K562 (cell line): Measurements from ENCODE around the gene MAP4K1. TPM values are rescaled to one million over a fixed set of nuclear protein-coding genes. Genes with fewer than 3 reads are reported as not detected.

Experiments used
- CBX2 ChIP-seq: fragments of 200-600 bp; sonication (generic); IDR thresholded peaks from one replicate; pipeline ENCODE4 v1.6.1; 2012; ENCODE audit warnings: mild to moderate bottlenecking, low read length, inconsistent platforms; ENCODE audit not compliant: insufficient read depth, poor library complexity, severe bottlenecking
- FUS ChIP-seq: fragments of 200-400 bp; formaldehyde crosslinking; optimal IDR thresholded peaks from 2 replicates; pipeline ENCODE3; 2017; ENCODE audit warnings: low read depth, low read length
- GTF2B ChIP-seq: IDR thresholded peaks from 2 replicates; pipeline ENCODE4 v1.6.1; 2011; ENCODE audit not compliant: insufficient read length; ENCODE audit errors: extremely low read depth
- TOE1 ChIP-seq, 2 experiments: fragments of 450-650 bp in 1 of 2; sonication (generic) in 1 of 2; formaldehyde crosslinking in 1 of 2; IDR thresholded peaks; 2 replicates each; pipeline versions ENCODE4 v1.7.1 to v1.8.0; 2016 to 2022; ENCODE audit warnings: borderline replicate concordance in 2 of 2, mild to moderate bottlenecking in 2 of 2, antibody characterized with exemption in 1 of 2, inconsistent platforms in 1 of 2, low read depth in 1 of 2, missing genetic modification reagents in 1 of 2, moderate library complexity in 1 of 2
- ZKSCAN1 ChIP-seq: fragments of 150-350 bp; IDR thresholded peaks from 2 replicates; pipeline ENCODE4 v1.6.1; 2016; ENCODE audit warnings: low read depth, low read length
- ZNF282 ChIP-seq: sonication (generic); formaldehyde crosslinking; IDR thresholded peaks from 2 replicates; pipeline ENCODE4 v1.8.1; 2023; ENCODE audit warnings: missing genetic modification reagents
- polyA plus RNA-seq, 8 experiments: library from polyadenylated mRNA; depleted of rRNA in 4 of 8; stranded (reverse) in 5 of 8; unstranded in 3 of 8; fragments of >200 nt; fragmentation: Nextera tagmentation in 2 of 8; fragmentation: Illumina TruSeq in 1 of 8; extraction: Ambion mirVana in 2 of 8; extraction: Trizol in 1 of 8; gene quantifications; 2 replicates each; pipeline versions ENCODE4 v1.2.1 to v1.2.3, GENCODE V29; 2011 to 2014; ENCODE audit warnings: inconsistent platforms in 1 of 8, missing spikeins in 1 of 8
- total RNA-seq, 7 experiments: library from RNA; depleted of rRNA in 6 of 7; stranded (reverse); fragments of >200 nt in 6 of 7; fragmentation: Illumina TruSeq in 2 of 7; extraction: Trizol in 2 of 7; gene quantifications; 2 replicates each; pipeline versions ENCODE4 v1.2.1 to v1.2.3, GENCODE V29; 2011 to 2021; ENCODE audit warnings: low replicate concordance in 1 of 7
- TF ChIP-seq, protein P1 (sequence below): fragments of 450-650 bp; IDR thresholded peaks from 2 replicates; pipeline ENCODE4 v1.6.1; 2016; ENCODE audit warnings: low read depth
- TF ChIP-seq, protein P2 (sequence below): fragments of 150-350 bp; conservative IDR thresholded peaks from 2 replicates; pipeline ENCODE4 v1.6.1; 2014; ENCODE audit warnings: low read length
- TF ChIP-seq, protein P3 (sequence below): sonication (generic); formaldehyde crosslinking; IDR thresholded peaks from 2 replicates; pipeline ENCODE4 v1.8.1; 2022; ENCODE audit warnings: missing genetic modification reagents

The MAP4K1 gene
- total and polyA plus RNA-seq, 9 of the 15 experiments (the other 6 are each of a cell fraction or from before 2014, with no cell fraction given), result 0.14 to 3.2 (median 0.73) TPM; not detected in 1

GRCh38 chr19:38544569-38545315 is 73.0 kb downstream of the MAP4K1 start (continued):
- TF ChIP-seq, protein P1, sequence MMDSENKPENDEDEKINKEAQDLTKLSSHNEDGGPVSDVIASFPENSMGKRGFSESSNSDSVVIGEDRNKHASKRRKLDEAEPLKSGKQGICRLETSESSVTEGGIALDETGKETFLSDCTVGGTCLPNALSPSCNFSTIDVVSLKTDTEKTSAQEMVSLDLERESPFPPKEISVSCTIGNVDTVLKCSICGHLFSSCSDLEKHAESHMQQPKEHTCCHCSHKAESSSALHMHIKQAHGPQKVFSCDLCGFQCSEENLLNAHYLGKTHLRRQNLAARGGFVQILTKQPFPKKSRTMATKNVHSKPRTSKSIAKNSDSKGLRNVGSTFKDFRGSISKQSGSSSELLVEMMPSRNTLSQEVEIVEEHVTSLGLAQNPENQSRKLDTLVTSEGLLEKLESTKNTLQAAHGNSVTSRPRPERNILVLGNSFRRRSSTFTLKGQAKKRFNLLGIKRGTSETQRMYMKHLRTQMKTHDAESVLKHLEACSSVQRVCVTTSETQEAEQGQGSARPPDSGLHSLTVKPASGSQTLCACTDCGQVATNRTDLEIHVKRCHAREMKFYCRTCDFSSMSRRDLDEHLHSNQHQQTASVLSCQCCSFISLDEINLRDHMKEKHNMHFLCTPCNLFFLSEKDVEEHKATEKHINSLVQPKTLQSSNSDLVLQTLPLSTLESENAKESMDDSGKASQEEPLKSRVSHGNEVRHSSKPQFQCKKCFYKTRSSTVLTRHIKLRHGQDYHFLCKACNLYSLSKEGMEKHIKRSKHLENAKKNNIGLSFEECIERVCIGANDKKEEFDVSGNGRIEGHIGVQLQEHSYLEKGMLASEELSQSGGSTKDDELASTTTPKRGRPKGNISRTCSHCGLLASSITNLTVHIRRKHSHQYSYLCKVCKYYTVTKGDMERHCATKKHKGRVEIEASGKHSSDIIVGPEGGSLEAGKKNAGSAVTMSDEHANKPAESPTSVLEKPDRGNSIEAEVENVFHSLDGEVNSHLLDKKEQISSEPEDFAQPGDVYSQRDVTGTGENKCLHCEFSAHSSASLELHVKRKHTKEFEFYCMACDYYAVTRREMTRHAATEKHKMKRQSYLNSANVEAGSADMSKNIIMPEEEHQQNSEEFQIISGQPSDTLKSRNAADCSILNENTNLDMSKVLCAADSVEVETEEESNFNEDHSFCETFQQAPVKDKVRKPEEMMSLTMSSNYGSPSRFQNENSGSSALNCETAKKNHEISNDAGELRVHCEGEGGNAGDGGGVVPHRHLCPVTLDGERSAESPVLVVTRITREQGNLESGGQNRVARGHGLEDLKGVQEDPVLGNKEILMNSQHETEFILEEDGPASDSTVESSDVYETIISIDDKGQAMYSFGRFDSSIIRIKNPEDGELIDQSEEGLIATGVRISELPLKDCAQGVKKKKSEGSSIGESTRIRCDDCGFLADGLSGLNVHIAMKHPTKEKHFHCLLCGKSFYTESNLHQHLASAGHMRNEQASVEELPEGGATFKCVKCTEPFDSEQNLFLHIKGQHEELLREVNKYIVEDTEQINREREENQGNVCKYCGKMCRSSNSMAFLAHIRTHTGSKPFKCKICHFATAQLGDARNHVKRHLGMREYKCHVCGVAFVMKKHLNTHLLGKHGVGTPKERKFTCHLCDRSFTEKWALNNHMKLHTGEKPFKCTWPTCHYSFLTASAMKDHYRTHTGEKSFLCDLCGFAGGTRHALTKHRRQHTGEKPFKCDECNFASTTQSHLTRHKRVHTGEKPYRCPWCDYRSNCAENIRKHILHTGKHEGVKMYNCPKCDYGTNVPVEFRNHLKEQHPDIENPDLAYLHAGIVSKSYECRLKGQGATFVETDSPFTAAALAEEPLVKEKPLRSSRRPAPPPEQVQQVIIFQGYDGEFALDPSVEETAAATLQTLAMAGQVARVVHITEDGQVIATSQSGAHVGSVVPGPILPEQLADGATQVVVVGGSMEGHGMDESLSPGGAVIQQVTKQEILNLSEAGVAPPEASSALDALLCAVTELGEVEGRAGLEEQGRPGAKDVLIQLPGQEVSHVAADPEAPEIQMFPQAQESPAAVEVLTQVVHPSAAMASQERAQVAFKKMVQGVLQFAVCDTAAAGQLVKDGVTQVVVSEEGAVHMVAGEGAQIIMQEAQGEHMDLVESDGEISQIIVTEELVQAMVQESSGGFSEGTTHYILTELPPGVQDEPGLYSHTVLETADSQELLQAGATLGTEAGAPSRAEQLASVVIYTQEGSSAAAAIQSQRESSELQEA, result no peak
- TF ChIP-seq ZKSCAN1, result 0 out of 2 replicates have a peak, but pooled peaks have one; percentile 39
- no peak for TF ChIP-seq ZNF282 (CRISPR knock-in tag)
- TF ChIP-seq TOE1 (IDR thresholded peaks at IDR 0.05; ENCODE audit: borderline replicate concordance), result 0 out of 2 replicates have a peak, but pooled peaks have one; percentile 13
- no peak for TF ChIP-seq TOE1 (CRISPR knock-in tag; IDR thresholded peaks at IDR 0.05; ENCODE audit: borderline replicate concordance, low read depth)
- TF ChIP-seq FUS, result no peak
- TF ChIP-seq, protein P2, sequence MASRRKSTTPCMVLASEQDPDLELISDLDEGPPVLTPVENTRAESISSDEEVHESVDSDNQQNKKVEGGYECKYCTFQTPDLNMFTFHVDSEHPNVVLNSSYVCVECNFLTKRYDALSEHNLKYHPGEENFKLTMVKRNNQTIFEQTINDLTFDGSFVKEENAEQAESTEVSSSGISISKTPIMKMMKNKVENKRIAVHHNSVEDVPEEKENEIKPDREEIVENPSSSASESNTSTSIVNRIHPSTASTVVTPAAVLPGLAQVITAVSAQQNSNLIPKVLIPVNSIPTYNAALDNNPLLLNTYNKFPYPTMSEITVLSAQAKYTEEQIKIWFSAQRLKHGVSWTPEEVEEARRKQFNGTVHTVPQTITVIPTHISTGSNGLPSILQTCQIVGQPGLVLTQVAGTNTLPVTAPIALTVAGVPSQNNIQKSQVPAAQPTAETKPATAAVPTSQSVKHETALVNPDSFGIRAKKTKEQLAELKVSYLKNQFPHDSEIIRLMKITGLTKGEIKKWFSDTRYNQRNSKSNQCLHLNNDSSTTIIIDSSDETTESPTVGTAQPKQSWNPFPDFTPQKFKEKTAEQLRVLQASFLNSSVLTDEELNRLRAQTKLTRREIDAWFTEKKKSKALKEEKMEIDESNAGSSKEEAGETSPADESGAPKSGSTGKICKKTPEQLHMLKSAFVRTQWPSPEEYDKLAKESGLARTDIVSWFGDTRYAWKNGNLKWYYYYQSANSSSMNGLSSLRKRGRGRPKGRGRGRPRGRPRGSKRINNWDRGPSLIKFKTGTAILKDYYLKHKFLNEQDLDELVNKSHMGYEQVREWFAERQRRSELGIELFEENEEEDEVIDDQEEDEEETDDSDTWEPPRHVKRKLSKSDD, result no peak
- TF ChIP-seq, protein P3, sequence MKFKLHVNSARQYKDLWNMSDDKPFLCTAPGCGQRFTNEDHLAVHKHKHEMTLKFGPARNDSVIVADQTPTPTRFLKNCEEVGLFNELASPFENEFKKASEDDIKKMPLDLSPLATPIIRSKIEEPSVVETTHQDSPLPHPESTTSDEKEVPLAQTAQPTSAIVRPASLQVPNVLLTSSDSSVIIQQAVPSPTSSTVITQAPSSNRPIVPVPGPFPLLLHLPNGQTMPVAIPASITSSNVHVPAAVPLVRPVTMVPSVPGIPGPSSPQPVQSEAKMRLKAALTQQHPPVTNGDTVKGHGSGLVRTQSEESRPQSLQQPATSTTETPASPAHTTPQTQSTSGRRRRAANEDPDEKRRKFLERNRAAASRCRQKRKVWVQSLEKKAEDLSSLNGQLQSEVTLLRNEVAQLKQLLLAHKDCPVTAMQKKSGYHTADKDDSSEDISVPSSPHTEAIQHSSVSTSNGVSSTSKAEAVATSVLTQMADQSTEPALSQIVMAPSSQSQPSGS (CRISPR knock-in tag), result no peak
- no peak for TF ChIP-seq CBX2
- TF ChIP-seq GTF2B, result no peak
